NT2/D1 (cell line): Measurements from ENCODE around the gene NXPH4.

ENCODE experiments used
- SUZ12 ChIP-seq: IDR thresholded peaks from 2 replicates; pipeline ENCODE4 v1.6.1; 2011; ENCODE audit not compliant: insufficient read length, insufficient read depth; ENCODE audit errors: extremely low read depth
- YY1 ChIP-seq: IDR thresholded peaks from 2 replicates; pipeline ENCODE4 v1.6.1; 2011; ENCODE audit not compliant: insufficient read length, insufficient read depth
- ZNF274 ChIP-seq: IDR thresholded peaks from 2 replicates; pipeline ENCODE4 v1.6.1; 2011; ENCODE audit warnings: mild to moderate bottlenecking, low read depth, low read length

- no peak for TF ChIP-seq YY1
- no peak for TF ChIP-seq ZNF274
- no peak for TF ChIP-seq SUZ12
Observed at GRCh38 chr12:57232156-57232756, 15.7 kb downstream of the NXPH4 start.
